Endothelial cell of umbilical vein (primary cell): ENCODE measurements around the gene DAPK2. TPM values are rescaled to one million over a fixed set of nuclear protein-coding genes. Genes with fewer than 3 reads are reported as not detected.

Experiments
- BruUV-seq: library from RNA; stranded (reverse); fragments of 400-500 nt; replicated peaks from 2 replicates; lab custom pipeline; 2021; lab: Mats Ljungman, UMichigan
- CTCF ChIA-PET: fragments of 300-600, 350-600 bp; sonication (Branson Sonifier 250); formaldehyde crosslinking; loops from one replicate; lab custom pipeline; 2021; ENCODE audit warnings: antibody characterized with exemption, inconsistent platforms; lab: Charles Lee
- POLR2A ChIA-PET: fragments of 300-600, 350-600 bp; sonication (Branson Sonifier 250); formaldehyde crosslinking; loops from one replicate; lab custom pipeline; 2021; ENCODE audit warnings: antibody characterized with exemption, inconsistent platforms; lab: Charles Lee
- DNase-seq: peaks from one replicate; pipeline ENCODE4 v3.0.0-alpha.2; 2011; ENCODE audit warnings: low read depth, low spot score
- FAIRE-seq: peaks from 2 replicates; lab custom pipeline; 2011; peaks lifted over from hg19 to GRCh38; lab: Jason Lieb, UNC
- H2AFZ ChIP-seq: 2 replicates; pipeline ENCODE4 v1.6.0; 2012; ENCODE audit warnings: low read depth, low read length, control low read depth, inconsistent platforms
- H3K27ac ChIP-seq: 2 replicates; pipeline ENCODE4 v1.5.1; 2011; ENCODE audit warnings: low read depth, mild to moderate bottlenecking, control low read depth, low read length, moderate library complexity; ENCODE audit not compliant: insufficient read depth
- H3K27me3 ChIP-seq, 2 experiments: 2 replicates each; pipeline versions ENCODE4 v1.6.0 to v1.6.1; 2011; ENCODE audit warnings: low read length in 2 of 2, mixed read lengths in 1 of 2; ENCODE audit not compliant: control insufficient read depth in 2 of 2, insufficient read depth in 2 of 2
- H3K36me3 ChIP-seq, 2 experiments: 2 replicates in 1 of 2; 3 replicates in 1 of 2; pipeline ENCODE4 v1.5.1; 2011; ENCODE audit warnings: low read length in 2 of 2, mild to moderate bottlenecking in 1 of 2, moderate library complexity in 1 of 2; ENCODE audit not compliant: control insufficient read depth in 2 of 2, insufficient read depth in 2 of 2; ENCODE audit errors: extremely low read depth in 1 of 2
- H3K4me1 ChIP-seq: 3 replicates; pipeline ENCODE4 v1.5.1; 2011; ENCODE audit warnings: mild to moderate bottlenecking, low read length; ENCODE audit not compliant: control insufficient read depth, insufficient read depth; ENCODE audit errors: extremely low read depth
- H3K4me2 ChIP-seq: 2 replicates; pipeline ENCODE4 v1.6.1; 2011; ENCODE audit warnings: low read length, control low read depth, mixed read lengths; ENCODE audit not compliant: insufficient read depth
- H3K4me3 ChIP-seq, 3 experiments: fragments of 200-600 bp in 1 of 3; sonication (generic), shearing (Covaris generic) in 1 of 3; replicated peaks in 1 of 3; 2 replicates each; pipeline ENCODE4 v1.5.1; 2011 to 2016; ENCODE audit warnings: control low read depth in 3 of 3, low read length in 3 of 3, mild to moderate bottlenecking in 2 of 3, inconsistent platforms in 1 of 3, low read depth in 1 of 3, moderate library complexity in 1 of 3; ENCODE audit not compliant: insufficient read depth in 1 of 3
- H3K79me2 ChIP-seq: 2 replicates; pipeline ENCODE4 v1.6.0; 2012; ENCODE audit warnings: low read length, inconsistent platforms; ENCODE audit not compliant: control insufficient read depth, insufficient read depth
- H3K9ac ChIP-seq: replicated peaks from 2 replicates; pipeline ENCODE3; 2011; ENCODE audit warnings: low read length, control low read depth; ENCODE audit not compliant: insufficient read depth; ENCODE audit errors: extremely low read depth
- H3K9me1 ChIP-seq: replicated peaks from 3 replicates; pipeline ENCODE4 v1.6.0; 2011; ENCODE audit warnings: mild to moderate bottlenecking, low read length; ENCODE audit not compliant: control insufficient read depth, insufficient read depth; ENCODE audit errors: extremely low read depth
- H3K9me3 ChIP-seq: replicated peaks from 2 replicates; pipeline ENCODE4 v1.5.1; 2012; ENCODE audit warnings: low read length, inconsistent platforms; ENCODE audit not compliant: control insufficient read depth, insufficient read depth
- H4K20me1 ChIP-seq: replicated peaks from 2 replicates; pipeline ENCODE3; 2011; ENCODE audit warnings: mild to moderate bottlenecking, low read length; ENCODE audit not compliant: control insufficient read depth, insufficient read depth; ENCODE audit errors: extremely low read depth
- EZH2 ChIP-seq: IDR thresholded peaks from 2 replicates; pipeline ENCODE4 v1.6.1; 2012; ENCODE audit warnings: borderline replicate concordance, low read depth, mild to moderate bottlenecking, moderate library complexity, low read length, inconsistent platforms; ENCODE audit not compliant: severe bottlenecking
- FOS ChIP-seq: IDR thresholded peaks from 2 replicates; pipeline ENCODE4 v1.6.1; 2011; ENCODE audit warnings: mild to moderate bottlenecking, low read length, moderate library complexity, borderline replicate concordance; ENCODE audit not compliant: insufficient read depth
- GATA2 ChIP-seq: IDR thresholded peaks from 2 replicates; pipeline ENCODE4 v1.7.0; 2011; ENCODE audit warnings: low read depth, mild to moderate bottlenecking, moderate library complexity, mixed read lengths, low read length; ENCODE audit not compliant: insufficient read length, insufficient read depth
- JUN ChIP-seq: IDR thresholded peaks from 2 replicates; pipeline ENCODE4 v1.6.1; 2011; ENCODE audit warnings: borderline replicate concordance, low read depth; ENCODE audit not compliant: insufficient read length, insufficient read depth
- MYC ChIP-seq: IDR thresholded peaks from one replicate; pipeline ENCODE4 v1.6.1; 2011; ENCODE audit warnings: mild to moderate bottlenecking, low read depth, low read length
- POLR2A ChIP-seq: IDR thresholded peaks from 2 replicates; pipeline ENCODE4 v1.6.1; 2012; ENCODE audit warnings: low read depth, mild to moderate bottlenecking, control low read depth, low read length
- POLR2AphosphoS5 ChIP-seq: IDR thresholded peaks from 2 replicates; pipeline ENCODE4 v1.6.1; 2012; ENCODE audit warnings: low read depth, mild to moderate bottlenecking, control low read depth, low read length, moderate library complexity; ENCODE audit not compliant: insufficient read depth
- dilution Hi-C: fragments of 300-500 bp; cut with MboI; formaldehyde crosslinking; loops from one replicate; pipeline ENCODE4 v1.15.0; 2019; ENCODE audit warnings: low sequenced_read_pairs; ENCODE audit not compliant: extremely low pct_ligation_motif_present
- intact Hi-C: fragments of 100-400 bp; cut with micrococcal nuclease; formaldehyde crosslinking; loops from one replicate; pipeline ENCODE4 v1.10.0; 2022
- polyA plus RNA-seq, 4 experiments: library from polyadenylated mRNA; depleted of rRNA in 3 of 4; stranded (reverse) in 3 of 4; unstranded in 1 of 4; fragments of >200 nt; gene quantifications; 2 replicates each; pipeline versions ENCODE4 v1.2.1 to v1.2.3, GENCODE V29; 2011 to 2012; ENCODE audit warnings: missing spikeins in 1 of 4
- total RNA-seq: library from RNA; stranded (reverse); gene quantifications from 2 replicates; pipeline ENCODE4 v1.2.3, GENCODE V29; 2021
- TF ChIP-seq, protein P1 (sequence below): IDR thresholded peaks from 2 replicates; pipeline ENCODE4 v1.6.1; 2011; ENCODE audit not compliant: insufficient read depth, insufficient read length
- TF ChIP-seq, protein P2 (sequence below), 2 donors: IDR thresholded peaks; 1 replicate in 1 of 2; 2 replicates in 1 of 2; pipeline ENCODE4 v1.5.1; 2011; ENCODE audit warnings: low read length in 2 of 2, mild to moderate bottlenecking in 2 of 2, moderate library complexity in 2 of 2, control low read depth in 1 of 2, inconsistent platforms in 1 of 2, low read depth in 1 of 2; ENCODE audit not compliant: insufficient read depth in 1 of 2; ENCODE audit errors: extremely low read depth in 1 of 2

The DAPK2 gene
- total and polyA plus RNA-seq, 2 donors (not counting 3 experiments of a cell fraction or from before 2014, with no cell fraction given): 2.8 to 6.7 TPM

DNA sequence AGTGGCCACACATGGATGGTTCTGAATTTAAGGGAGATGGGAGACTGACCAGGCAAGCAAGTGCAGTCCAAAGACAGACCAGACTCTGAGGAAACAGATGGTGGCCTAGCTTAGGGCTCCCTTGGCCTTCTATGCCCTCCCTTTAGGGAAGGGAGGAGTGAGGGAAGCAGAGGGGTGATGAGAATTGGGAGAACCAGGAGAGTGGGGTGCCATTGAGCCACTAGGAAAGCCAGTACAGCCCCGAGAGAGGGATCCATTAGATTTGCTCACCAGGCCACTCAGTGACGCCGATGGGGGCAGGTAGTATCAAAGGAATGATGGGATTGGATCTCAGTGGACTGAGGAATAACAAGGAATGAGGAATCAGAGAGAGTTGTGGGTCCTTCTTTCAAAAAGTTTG is 182.1 kb downstream of the DAPK2 start:
- dilution Hi-C loops (no loop called here), intact Hi-C loops (no loop called here)
- ChIA-PET CTCF (no interaction called here), POLR2A (no interaction called here)
- BruUV-seq: no TSS peak
- no peak overlapping the region for H3K27ac ChIP-seq
- no peak overlapping the region for H3K4me2 ChIP-seq
- no peaks in the 10 kb centered on the region for H3K9me3 ChIP-seq
- H3K9ac ChIP-seq: no peak overlapping the region
- H3K4me1 ChIP-seq: peaks cover 5% of the 10 kb centered on the region
- H3K27me3 ChIP-seq: peaks cover 0 to 3% of the 10 kb centered on the region in 2 experiments
- no peaks in the 10 kb centered on the region for H3K9me1 ChIP-seq
- H4K20me1 ChIP-seq: no peaks in the 10 kb centered on the region
- no peak overlapping the region for H3K4me3 ChIP-seq
- DNase-seq: no peak
- H3K79me2 ChIP-seq: no peaks in the 10 kb centered on the region
- FAIRE-seq: no peak
- no peak for TF ChIP-seq POLR2A
- no peak for TF ChIP-seq MYC
- TF ChIP-seq GATA2: no peak
- TF ChIP-seq JUN: no peak
- TF ChIP-seq, protein P1, sequence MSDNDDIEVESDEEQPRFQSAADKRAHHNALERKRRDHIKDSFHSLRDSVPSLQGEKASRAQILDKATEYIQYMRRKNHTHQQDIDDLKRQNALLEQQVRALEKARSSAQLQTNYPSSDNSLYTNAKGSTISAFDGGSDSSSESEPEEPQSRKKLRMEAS: no peak
- TF ChIP-seq EZH2: no peak
- TF ChIP-seq, protein P2, sequence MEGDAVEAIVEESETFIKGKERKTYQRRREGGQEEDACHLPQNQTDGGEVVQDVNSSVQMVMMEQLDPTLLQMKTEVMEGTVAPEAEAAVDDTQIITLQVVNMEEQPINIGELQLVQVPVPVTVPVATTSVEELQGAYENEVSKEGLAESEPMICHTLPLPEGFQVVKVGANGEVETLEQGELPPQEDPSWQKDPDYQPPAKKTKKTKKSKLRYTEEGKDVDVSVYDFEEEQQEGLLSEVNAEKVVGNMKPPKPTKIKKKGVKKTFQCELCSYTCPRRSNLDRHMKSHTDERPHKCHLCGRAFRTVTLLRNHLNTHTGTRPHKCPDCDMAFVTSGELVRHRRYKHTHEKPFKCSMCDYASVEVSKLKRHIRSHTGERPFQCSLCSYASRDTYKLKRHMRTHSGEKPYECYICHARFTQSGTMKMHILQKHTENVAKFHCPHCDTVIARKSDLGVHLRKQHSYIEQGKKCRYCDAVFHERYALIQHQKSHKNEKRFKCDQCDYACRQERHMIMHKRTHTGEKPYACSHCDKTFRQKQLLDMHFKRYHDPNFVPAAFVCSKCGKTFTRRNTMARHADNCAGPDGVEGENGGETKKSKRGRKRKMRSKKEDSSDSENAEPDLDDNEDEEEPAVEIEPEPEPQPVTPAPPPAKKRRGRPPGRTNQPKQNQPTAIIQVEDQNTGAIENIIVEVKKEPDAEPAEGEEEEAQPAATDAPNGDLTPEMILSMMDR (IDR thresholded peaks at IDR 0.05; ENCODE audit: extremely low read depth in 1 of 2, insufficient read depth in 1 of 2, low read depth in 1 of 2, low read length in 2 of 2): no peak
- TF ChIP-seq POLR2AphosphoS5: no peak
- no peak for TF ChIP-seq FOS
- no peak overlapping the region for H2AFZ ChIP-seq
- no peaks in the 10 kb centered on the region for H3K36me3 ChIP-seq
